SK-N-SH treated with all-trans-retinoic acid at 6 μM for 48 hours (cell line): Measurements from ENCODE around the gene SLC2A13.

Source experiments
- ATAC-seq: fragments of 200-7000 bp; cut with Tn5 transposase; 3 replicates; pipeline ENCODE4 v1.9.1; 2020; ENCODE audit warnings: mild to moderate bottlenecking, moderate library complexity
- ARNTL ChIP-seq: fragments of 450-650 bp; formaldehyde crosslinking; IDR thresholded peaks from 2 replicates; pipeline ENCODE4 v1.5.0; 2020; ENCODE audit warnings: low read depth, mild to moderate bottlenecking, moderate library complexity, borderline replicate concordance
- BACH2 ChIP-seq: fragments of 250-450 bp; sonication (Bioruptor Pico); IDR thresholded peaks from 2 replicates; pipeline ENCODE4 v1.9.0; 2021; ENCODE audit warnings: mild to moderate bottlenecking, borderline replicate concordance
- CSDC2 ChIP-seq: fragments of 250-450 bp; sonication (Bioruptor Pico); IDR thresholded peaks from 2 replicates; pipeline ENCODE4 v1.5.0; 2020; ENCODE audit warnings: mild to moderate bottlenecking, moderate library complexity
- ESRRG ChIP-seq: fragments of 250-450 bp; sonication (Bioruptor Pico); IDR thresholded peaks from 2 replicates; pipeline ENCODE4 v1.6.1; 2021; ENCODE audit warnings: mild to moderate bottlenecking
- ISL1 ChIP-seq: fragments of 250-450 bp; sonication (Bioruptor Pico); IDR thresholded peaks from 2 replicates; pipeline ENCODE4 v2.1.2; 2022; ENCODE audit warnings: mild to moderate bottlenecking, moderate library complexity
- OSR1 ChIP-seq: fragments of 250-450 bp; sonication (Bioruptor Pico); IDR thresholded peaks from 2 replicates; pipeline ENCODE4 v1.8.0; 2022; ENCODE audit warnings: moderate library complexity, mild to moderate bottlenecking, inconsistent platforms
- PPARA ChIP-seq: fragments of 250-450 bp; sonication (Bioruptor Pico); IDR thresholded peaks from 2 replicates; pipeline ENCODE4 v1.5.0; 2020; ENCODE audit warnings: mild to moderate bottlenecking, borderline replicate concordance
- SNAI2 ChIP-seq: fragments of 250-450 bp; sonication (Bioruptor Pico); IDR thresholded peaks from 2 replicates; pipeline ENCODE4 v1.5.0; 2020; ENCODE audit warnings: mild to moderate bottlenecking, moderate library complexity
- TCF4 ChIP-seq: fragments of 250-450 bp; sonication (Bioruptor Pico); IDR thresholded peaks from 2 replicates; pipeline ENCODE4 v1.8.0; 2021; ENCODE audit warnings: mild to moderate bottlenecking, moderate library complexity, borderline replicate concordance
- TOX ChIP-seq: fragments of 250-450 bp; sonication (Bioruptor Pico); IDR thresholded peaks from 2 replicates; pipeline ENCODE4 v1.8.0; 2021; ENCODE audit warnings: mild to moderate bottlenecking, moderate library complexity, borderline replicate concordance
- ZFP3 ChIP-seq: fragments of 250-450 bp; sonication (Bioruptor Pico); IDR thresholded peaks from 2 replicates; pipeline ENCODE4 v1.5.0; 2020; ENCODE audit warnings: mild to moderate bottlenecking, moderate library complexity
- ZFP30 ChIP-seq: fragments of 450-650 bp; formaldehyde crosslinking; IDR thresholded peaks from 2 replicates; pipeline ENCODE4 v1.5.0; 2022; ENCODE audit warnings: mild to moderate bottlenecking, moderate library complexity
- ZNF565 ChIP-seq: fragments of 450-650 bp; formaldehyde crosslinking; conservative IDR thresholded peaks from 2 replicates; pipeline ENCODE4 v1.5.0; 2020; ENCODE audit warnings: low read depth, mild to moderate bottlenecking, moderate library complexity
- ZNF70 ChIP-seq: fragments of 450-650 bp; formaldehyde crosslinking; IDR thresholded peaks from 2 replicates; pipeline ENCODE4 v1.5.0; 2020; ENCODE audit warnings: mild to moderate bottlenecking, moderate library complexity
- ZNF8 ChIP-seq: fragments of 450-650 bp; formaldehyde crosslinking; IDR thresholded peaks from 2 replicates; pipeline ENCODE4 v1.5.0; 2020; ENCODE audit warnings: mild to moderate bottlenecking, moderate library complexity
- TF ChIP-seq, protein P1 (sequence below): fragments of 250-450 bp; sonication (Bioruptor Pico); IDR thresholded peaks from 2 replicates; pipeline ENCODE4 v1.5.0; 2020; ENCODE audit warnings: mild to moderate bottlenecking, moderate library complexity
- TF ChIP-seq, protein P2 (sequence below): fragments of 250-450 bp; sonication (Bioruptor Pico); IDR thresholded peaks from 2 replicates; pipeline ENCODE4 v1.8.0; 2020; ENCODE audit warnings: mild to moderate bottlenecking, moderate library complexity, borderline replicate concordance
- TF ChIP-seq, protein P3 (sequence below): fragments of 250-450 bp; sonication (Bioruptor Pico); IDR thresholded peaks from 2 replicates; pipeline ENCODE4 v1.8.0; 2021; ENCODE audit warnings: low read depth, mild to moderate bottlenecking, moderate library complexity, borderline replicate concordance

The SLC2A13 gene

DNA sequence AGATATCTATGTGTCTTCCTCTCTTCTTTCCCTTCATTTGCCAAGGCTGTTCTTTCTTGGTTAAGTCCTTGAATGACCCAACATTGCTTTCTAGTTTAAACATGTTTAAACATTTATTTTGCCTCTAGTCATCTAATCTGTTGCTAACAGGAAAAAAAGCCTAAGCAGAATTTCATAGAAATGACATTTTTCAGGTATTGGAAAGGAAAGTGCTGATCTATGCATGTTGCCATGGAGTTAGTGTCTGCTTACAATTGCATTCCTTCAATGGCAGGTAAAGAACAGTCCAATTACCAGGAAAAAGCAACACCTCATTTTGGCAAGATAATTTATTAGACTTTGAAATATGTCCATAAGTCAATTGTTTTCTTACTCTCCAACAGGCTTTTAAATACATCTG, 21.5 kb upstream of the SLC2A13 start:
- no peak for ATAC-seq
- no peak for TF ChIP-seq ZFP30 (CRISPR knock-in tag)
- no peak for TF ChIP-seq ZNF565 (CRISPR knock-in tag)
- TF ChIP-seq ZFP3, result no peak
- no peak for TF ChIP-seq ARNTL (CRISPR knock-in tag)
- TF ChIP-seq, all 23 proteins: peak for 0

DNA sequence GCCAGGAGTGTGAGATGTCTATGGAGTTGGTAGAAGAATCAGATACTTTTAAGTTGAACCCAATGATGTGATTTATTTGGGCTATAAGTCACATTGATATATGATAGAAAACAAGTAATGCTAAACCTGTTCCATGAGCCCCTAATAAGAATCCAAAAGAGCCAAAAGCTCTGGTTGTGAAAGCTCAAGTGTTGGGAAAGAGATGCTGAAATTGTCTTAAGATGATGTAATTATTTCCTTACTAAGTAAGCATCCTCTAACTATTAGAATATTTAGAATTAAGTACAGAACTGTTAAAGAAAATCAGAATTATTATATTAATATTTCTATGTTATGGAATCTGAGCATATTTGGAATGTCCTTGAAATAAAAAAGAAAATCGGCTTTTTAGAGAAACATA, 17.6 kb upstream of the SLC2A13 start:
- TF ChIP-seq, protein P1, sequence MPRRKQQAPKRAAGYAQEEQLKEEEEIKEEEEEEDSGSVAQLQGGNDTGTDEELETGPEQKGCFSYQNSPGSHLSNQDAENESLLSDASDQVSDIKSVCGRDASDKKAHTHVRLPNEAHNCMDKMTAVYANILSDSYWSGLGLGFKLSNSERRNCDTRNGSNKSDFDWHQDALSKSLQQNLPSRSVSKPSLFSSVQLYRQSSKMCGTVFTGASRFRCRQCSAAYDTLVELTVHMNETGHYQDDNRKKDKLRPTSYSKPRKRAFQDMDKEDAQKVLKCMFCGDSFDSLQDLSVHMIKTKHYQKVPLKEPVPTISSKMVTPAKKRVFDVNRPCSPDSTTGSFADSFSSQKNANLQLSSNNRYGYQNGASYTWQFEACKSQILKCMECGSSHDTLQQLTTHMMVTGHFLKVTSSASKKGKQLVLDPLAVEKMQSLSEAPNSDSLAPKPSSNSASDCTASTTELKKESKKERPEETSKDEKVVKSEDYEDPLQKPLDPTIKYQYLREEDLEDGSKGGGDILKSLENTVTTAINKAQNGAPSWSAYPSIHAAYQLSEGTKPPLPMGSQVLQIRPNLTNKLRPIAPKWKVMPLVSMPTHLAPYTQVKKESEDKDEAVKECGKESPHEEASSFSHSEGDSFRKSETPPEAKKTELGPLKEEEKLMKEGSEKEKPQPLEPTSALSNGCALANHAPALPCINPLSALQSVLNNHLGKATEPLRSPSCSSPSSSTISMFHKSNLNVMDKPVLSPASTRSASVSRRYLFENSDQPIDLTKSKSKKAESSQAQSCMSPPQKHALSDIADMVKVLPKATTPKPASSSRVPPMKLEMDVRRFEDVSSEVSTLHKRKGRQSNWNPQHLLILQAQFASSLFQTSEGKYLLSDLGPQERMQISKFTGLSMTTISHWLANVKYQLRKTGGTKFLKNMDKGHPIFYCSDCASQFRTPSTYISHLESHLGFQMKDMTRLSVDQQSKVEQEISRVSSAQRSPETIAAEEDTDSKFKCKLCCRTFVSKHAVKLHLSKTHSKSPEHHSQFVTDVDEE (CRISPR knock-in tag), result no peak
- no peak for TF ChIP-seq ZNF8
- TF ChIP-seq CSDC2 (CRISPR knock-in tag), result no peak
- TF ChIP-seq, protein P2, sequence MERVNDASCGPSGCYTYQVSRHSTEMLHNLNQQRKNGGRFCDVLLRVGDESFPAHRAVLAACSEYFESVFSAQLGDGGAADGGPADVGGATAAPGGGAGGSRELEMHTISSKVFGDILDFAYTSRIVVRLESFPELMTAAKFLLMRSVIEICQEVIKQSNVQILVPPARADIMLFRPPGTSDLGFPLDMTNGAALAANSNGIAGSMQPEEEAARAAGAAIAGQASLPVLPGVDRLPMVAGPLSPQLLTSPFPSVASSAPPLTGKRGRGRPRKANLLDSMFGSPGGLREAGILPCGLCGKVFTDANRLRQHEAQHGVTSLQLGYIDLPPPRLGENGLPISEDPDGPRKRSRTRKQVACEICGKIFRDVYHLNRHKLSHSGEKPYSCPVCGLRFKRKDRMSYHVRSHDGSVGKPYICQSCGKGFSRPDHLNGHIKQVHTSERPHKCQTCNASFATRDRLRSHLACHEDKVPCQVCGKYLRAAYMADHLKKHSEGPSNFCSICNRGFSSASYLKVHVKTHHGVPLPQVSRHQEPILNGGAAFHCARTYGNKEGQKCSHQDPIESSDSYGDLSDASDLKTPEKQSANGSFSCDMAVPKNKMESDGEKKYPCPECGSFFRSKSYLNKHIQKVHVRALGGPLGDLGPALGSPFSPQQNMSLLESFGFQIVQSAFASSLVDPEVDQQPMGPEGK (CRISPR knock-in tag), result no peak
- no peak for TF ChIP-seq PPARA
- no peak for TF ChIP-seq ZNF70 (CRISPR knock-in tag)
- no peak for TF ChIP-seq TOX (CRISPR knock-in tag)
- TF ChIP-seq SNAI2, result no peak
- no peak for TF ChIP-seq ISL1 (CRISPR knock-in tag)
- no peak for TF ChIP-seq ZFP30 (CRISPR knock-in tag)
- TF ChIP-seq ZFP3, result no peak
- TF ChIP-seq OSR1 (CRISPR knock-in tag), result no peak
- no peak for TF ChIP-seq ZNF565 (CRISPR knock-in tag)
- TF ChIP-seq ESRRG (CRISPR knock-in tag), result no peak
- no peak for TF ChIP-seq BACH2 (CRISPR knock-in tag)
- TF ChIP-seq ARNTL (CRISPR knock-in tag), result no peak
- TF ChIP-seq, protein P3, sequence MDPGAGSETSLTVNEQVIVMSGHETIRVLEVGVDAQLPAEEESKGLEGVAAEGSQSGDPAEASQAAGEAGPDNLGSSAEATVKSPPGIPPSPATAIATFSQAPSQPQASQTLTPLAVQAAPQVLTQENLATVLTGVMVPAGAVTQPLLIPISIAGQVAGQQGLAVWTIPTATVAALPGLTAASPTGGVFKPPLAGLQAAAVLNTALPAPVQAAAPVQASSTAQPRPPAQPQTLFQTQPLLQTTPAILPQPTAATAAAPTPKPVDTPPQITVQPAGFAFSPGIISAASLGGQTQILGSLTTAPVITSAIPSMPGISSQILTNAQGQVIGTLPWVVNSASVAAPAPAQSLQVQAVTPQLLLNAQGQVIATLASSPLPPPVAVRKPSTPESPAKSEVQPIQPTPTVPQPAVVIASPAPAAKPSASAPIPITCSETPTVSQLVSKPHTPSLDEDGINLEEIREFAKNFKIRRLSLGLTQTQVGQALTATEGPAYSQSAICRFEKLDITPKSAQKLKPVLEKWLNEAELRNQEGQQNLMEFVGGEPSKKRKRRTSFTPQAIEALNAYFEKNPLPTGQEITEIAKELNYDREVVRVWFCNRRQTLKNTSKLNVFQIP (CRISPR knock-in tag), result no peak
- TF ChIP-seq TCF4 (CRISPR knock-in tag), result no peak
- ATAC-seq, result no peak

DNA sequence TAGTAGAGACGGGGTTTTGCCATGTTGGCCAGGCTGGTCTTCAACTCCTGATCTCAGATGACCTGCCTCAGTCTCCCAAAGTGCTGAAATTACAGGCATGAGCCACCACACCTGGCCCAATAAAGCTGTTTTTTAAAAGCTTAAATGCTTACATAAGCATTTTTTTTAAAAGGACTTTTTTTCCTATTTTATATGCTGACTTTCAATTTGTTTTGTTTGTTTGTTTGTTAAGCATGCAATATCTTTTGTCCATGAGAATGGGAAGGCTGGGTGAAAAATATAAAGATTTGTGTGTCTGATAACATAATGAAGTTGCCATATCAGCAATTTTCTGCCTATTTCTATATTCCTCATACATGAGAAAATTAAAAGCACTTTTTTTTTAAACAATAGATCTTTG, 17.0 kb upstream of the SLC2A13 start:
- ATAC-seq, result no peak
- TF ChIP-seq, protein P1 (CRISPR knock-in tag), result no peak
- TF ChIP-seq, all 23 proteins: peak for 0

DNA sequence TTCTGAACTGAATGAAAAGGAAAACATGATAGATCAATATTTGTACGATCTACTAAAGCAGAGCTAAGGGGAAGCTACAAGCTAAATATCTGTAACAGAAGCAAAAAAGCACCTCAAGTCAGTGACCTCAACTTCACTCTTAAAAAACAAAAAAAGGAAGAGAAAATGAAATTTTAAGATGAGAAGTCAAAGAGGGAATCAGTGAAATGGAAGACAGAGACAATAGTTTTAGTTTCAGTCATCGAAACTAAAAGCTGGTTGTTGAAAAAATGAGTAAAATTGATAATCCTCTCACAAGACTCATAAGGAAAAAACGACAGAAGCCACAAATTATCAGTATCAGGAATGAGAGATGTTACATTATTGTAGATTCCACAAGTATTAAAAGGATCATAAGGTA, 11.9 kb upstream of the SLC2A13 start:
- no peak for TF ChIP-seq SNAI2
- TF ChIP-seq, protein P1 (CRISPR knock-in tag), result no peak
- TF ChIP-seq, protein P2 (CRISPR knock-in tag), result no peak
- ATAC-seq, result no peak
